ENCODE results near the gene DHRS3. TPM values are rescaled to one million over a fixed set of nuclear protein-coding genes. Genes with fewer than 3 reads are reported as not detected.

The DHRS3 gene
- total RNA-seq, 2 donors from 2014 or later: 9.2 to 9.8 TPM

DNA sequence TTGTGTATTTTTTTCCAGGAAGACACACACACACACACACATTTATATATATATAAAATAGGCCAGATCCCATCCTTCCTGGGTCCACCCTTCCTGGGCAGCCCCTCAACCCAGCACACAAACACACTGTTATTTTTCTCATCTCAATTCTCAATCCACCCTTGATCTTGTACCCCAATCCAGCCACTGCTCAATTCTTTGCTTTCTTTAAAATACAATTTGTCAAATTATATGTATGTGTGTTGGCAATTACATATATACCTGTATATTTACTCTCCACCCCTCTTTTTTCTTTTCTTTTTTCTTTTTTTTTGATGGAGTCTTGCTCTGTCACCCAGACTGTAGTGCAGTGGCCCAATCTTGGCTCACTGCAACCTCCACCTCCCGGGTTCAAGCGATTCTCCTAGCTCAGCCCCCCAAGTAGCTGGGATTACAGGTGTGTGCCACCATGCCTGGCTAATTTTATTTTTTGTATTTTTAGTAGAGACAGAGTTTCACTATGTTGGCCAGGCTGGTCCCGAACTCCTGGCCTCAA, 88.3 kb downstream of the DHRS3 start:
- 96 to 97% methylated on average over 3 of the region's 3 CpGs for WGBS, 2 experiments (ENCODE audit: insufficient coverage in 1 of 2, insufficient read length in 1 of 2)
- no peaks in the 10 kb centered on the region for H3K9me3 Mint-ChIP-seq
- no peak overlapping the region for H3K4me3 Mint-ChIP-seq

DNA sequence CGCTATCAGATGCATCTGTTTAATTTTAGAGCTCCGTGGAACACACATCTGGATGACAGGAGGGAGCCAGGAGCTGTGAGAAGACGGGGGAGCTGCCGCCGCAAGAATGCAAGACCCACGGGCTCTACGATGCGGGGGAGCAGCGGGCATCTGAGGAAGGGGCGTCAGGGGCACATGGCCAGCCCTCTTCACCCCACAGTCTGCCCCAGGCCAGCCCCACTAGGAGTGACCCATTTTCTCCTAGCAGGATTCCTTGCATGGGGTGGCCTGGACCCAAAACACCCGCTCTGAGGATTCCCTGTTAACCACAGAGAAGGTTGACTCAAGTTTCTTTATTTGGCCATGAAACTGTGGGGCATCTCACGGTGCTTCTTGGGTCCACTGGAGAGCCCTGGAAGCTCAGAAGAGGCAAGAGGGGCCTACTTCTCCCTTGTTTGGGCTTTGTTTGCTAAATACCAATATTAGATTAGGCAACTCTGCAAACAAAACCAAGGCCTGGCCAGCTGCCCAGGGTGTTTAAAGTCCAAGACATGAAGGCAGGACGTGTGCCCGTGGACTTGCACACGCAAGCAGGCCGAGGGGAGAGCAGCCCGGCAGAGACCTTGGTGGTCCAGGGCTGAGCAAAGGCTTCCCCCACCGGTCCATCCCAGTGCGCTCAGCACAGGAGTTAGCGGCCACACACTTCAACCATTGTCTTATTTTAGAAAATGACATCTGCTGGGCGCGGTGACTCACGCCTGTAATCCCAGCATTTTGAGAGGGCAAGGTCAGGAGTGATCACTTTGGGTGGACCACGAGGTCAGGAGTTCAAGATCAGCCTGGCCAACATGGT, 89.8 kb downstream of the DHRS3 start:
- Histone ChIP-seq H3K9me3 (ENCODE audit: control insufficient read depth, low read length) (no peaks in the 10 kb centered on the region), H3K27ac (ENCODE audit: low read depth, low read length) (no peak overlapping the region), H3K9ac (ENCODE audit: extremely low read depth, low read length, poor library complexity, severe bottlenecking) (no peak overlapping the region), H3K4me1 (ENCODE audit: control insufficient read depth, insufficient read depth, low read length) (peaks cover 8% of the 10 kb centered on the region), H3K27me3 (ENCODE audit: control insufficient read depth, insufficient read depth, low read length, poor library complexity, severe bottlenecking) (no peaks in the 10 kb centered on the region), H3K4me3 (ENCODE audit: low read length) (no peak overlapping the region), H3K36me3 (ENCODE audit: control insufficient read depth, insufficient read depth, low read length) (no peaks in the 10 kb centered on the region)
- H3K4me3 Mint-ChIP-seq: no peak overlapping the region
- H3K27me3 Mint-ChIP-seq (ENCODE audit: insufficient read depth): peaks cover 2% of the 10 kb centered on the region
- no peak for DNase-seq
- peaks cover 25% of the 10 kb centered on the region for H3K4me1 Mint-ChIP-seq
- H3K27ac Mint-ChIP-seq: no peak overlapping the region
- 92 to 96% methylated on average over 17 to 24 of the region's 24 CpGs for WGBS, 2 experiments (ENCODE audit: insufficient coverage in 1 of 2, insufficient read length in 1 of 2)
- no peaks in the 10 kb centered on the region for H3K36me3 Mint-ChIP-seq (ENCODE audit: low read depth)
- peaks cover 4% of the 10 kb centered on the region for H3K9me3 Mint-ChIP-seq
- TF ChIP-seq, protein P1, sequence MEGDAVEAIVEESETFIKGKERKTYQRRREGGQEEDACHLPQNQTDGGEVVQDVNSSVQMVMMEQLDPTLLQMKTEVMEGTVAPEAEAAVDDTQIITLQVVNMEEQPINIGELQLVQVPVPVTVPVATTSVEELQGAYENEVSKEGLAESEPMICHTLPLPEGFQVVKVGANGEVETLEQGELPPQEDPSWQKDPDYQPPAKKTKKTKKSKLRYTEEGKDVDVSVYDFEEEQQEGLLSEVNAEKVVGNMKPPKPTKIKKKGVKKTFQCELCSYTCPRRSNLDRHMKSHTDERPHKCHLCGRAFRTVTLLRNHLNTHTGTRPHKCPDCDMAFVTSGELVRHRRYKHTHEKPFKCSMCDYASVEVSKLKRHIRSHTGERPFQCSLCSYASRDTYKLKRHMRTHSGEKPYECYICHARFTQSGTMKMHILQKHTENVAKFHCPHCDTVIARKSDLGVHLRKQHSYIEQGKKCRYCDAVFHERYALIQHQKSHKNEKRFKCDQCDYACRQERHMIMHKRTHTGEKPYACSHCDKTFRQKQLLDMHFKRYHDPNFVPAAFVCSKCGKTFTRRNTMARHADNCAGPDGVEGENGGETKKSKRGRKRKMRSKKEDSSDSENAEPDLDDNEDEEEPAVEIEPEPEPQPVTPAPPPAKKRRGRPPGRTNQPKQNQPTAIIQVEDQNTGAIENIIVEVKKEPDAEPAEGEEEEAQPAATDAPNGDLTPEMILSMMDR (conservative IDR thresholded peaks at IDR 0.05): no peak

More for the DNA sequence above, 88.3 kb downstream of the DHRS3 start:
- no peak overlapping the region for H3K27ac ChIP-seq (ENCODE audit: low read depth, low read length)
- peaks cover 8% of the 10 kb centered on the region for H3K4me1 ChIP-seq (ENCODE audit: control insufficient read depth, insufficient read depth, low read length)
- H3K9ac ChIP-seq (ENCODE audit: extremely low read depth, low read length, poor library complexity, severe bottlenecking): no peak overlapping the region
- DNase-seq: no peak
- no peaks in the 10 kb centered on the region for H3K9me3 ChIP-seq (ENCODE audit: control insufficient read depth, low read length)
- TF ChIP-seq, protein P1 (conservative IDR thresholded peaks at IDR 0.05): no peak
- no peak overlapping the region for H3K4me3 ChIP-seq (ENCODE audit: low read length)
- H3K27me3 Mint-ChIP-seq (ENCODE audit: insufficient read depth): peaks cover 2% of the 10 kb centered on the region
- H3K27me3 ChIP-seq (ENCODE audit: control insufficient read depth, insufficient read depth, low read length, poor library complexity, severe bottlenecking): no peaks in the 10 kb centered on the region
- no peaks in the 10 kb centered on the region for H3K36me3 Mint-ChIP-seq (ENCODE audit: low read depth)
- H3K27ac Mint-ChIP-seq: no peak overlapping the region
- no peaks in the 10 kb centered on the region for H3K36me3 ChIP-seq (ENCODE audit: control insufficient read depth, insufficient read depth, low read length)
- peaks cover 25% of the 10 kb centered on the region for H3K4me1 Mint-ChIP-seq

DNA sequence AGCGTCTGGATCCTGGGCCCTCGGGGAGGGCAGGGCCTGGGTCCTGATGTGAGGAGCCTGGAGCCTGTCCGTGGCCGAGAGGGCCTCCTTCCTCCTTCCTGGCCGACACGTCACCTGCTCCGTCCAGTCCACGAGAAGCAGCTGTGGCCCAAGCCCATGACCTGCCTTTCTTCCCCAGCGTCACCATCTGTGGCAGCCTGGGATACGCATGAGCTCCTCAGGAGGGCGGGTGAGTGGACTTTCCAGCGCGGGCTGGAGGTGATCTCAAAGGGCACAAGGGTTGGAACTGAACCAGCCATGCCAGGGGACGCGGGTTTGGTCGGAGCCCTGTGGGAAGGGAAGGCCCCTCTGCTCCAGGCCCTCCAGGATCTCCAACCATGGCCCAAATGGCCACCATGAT, 90.4 kb downstream of the DHRS3 start:
- Histone ChIP-seq H3K4me1 (ENCODE audit: control insufficient read depth, insufficient read depth, low read length) (peaks cover 8% of the 10 kb centered on the region), H3K9ac (ENCODE audit: extremely low read depth, low read length, poor library complexity, severe bottlenecking) (no peak overlapping the region), H3K27me3 (ENCODE audit: control insufficient read depth, insufficient read depth, low read length, poor library complexity, severe bottlenecking) (no peaks in the 10 kb centered on the region), H3K4me3 (ENCODE audit: low read length) (no peak overlapping the region), H3K27ac (ENCODE audit: low read depth, low read length) (no peak overlapping the region), H3K9me3 (ENCODE audit: control insufficient read depth, low read length) (no peaks in the 10 kb centered on the region), H3K36me3 (ENCODE audit: control insufficient read depth, insufficient read depth, low read length) (no peaks in the 10 kb centered on the region)
- TF ChIP-seq, protein P1 (conservative IDR thresholded peaks at IDR 0.05): no peak
- WGBS, 2 experiments (ENCODE audit: insufficient coverage in 1 of 2, insufficient read length in 1 of 2): 96% methylated on average over 4 to 16 of the region's 16 CpGs
- peaks cover 25% of the 10 kb centered on the region for H3K4me1 Mint-ChIP-seq
- no peaks in the 10 kb centered on the region for H3K36me3 Mint-ChIP-seq (ENCODE audit: low read depth)
- peaks cover 4% of the 10 kb centered on the region for H3K9me3 Mint-ChIP-seq
- no peak overlapping the region for H3K4me3 Mint-ChIP-seq
- peaks cover 2% of the 10 kb centered on the region for H3K27me3 Mint-ChIP-seq (ENCODE audit: insufficient read depth)
- no peak for DNase-seq
- no peak overlapping the region for H3K27ac Mint-ChIP-seq

Data from endodermal cell (in vitro differentiated cells).